PC-3 (cell line): ENCODE measurements around the gene PRR5.

Source experiments
- CTCF ChIP-seq: fragments of 300-600 bp; sonication (generic); conservative IDR thresholded peaks from 2 replicates; pipeline ENCODE4 v1.5.1; 2017; ENCODE audit warnings: antibody characterized with exemption, low read depth, mild to moderate bottlenecking, low read length
- EZH2 ChIP-seq: fragments of 300-600 bp; sonication (generic); IDR thresholded peaks from one replicate; pipeline ENCODE4 v1.6.1; 2017; ENCODE audit warnings: antibody characterized with exemption, mild to moderate bottlenecking, low read length; ENCODE audit not compliant: unreplicated experiment

- TF ChIP-seq CTCF (no peak), EZH2 (no peak)
Measured at GRCh38 chr22:44671742-44672141, 30.3 kb upstream of the PRR5 start.
